NCI-H1417 (cell line): ENCODE results near the gene HMOX2.

Experiments used
- DNase-seq, 3 experiments: peaks; one replicate each; lab custom pipeline; 2025; lab: John Stamatoyannopoulos, UW

Gene HMOX2

DNA sequence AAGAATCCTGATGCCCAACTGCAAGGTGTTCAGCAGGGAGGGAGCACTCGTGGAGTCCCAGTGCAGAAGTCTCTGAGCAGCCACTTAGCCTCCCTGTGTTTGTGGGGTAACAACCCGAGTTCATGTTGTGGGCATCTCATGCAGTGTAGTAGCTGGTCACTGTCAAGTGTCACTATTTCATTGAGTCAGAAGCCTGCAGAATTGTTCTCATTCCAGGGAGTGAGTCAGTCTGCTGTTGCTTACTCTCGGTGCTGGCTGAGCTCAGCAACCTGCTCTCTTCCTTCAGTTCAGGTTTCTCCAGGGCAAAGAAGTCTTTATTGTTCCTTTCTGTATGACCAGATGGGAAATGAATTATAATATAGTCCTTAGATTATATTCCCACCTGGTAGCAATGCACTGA, 24.1 kb downstream of the HMOX2 start:
- no peak for DNase-seq

DNA sequence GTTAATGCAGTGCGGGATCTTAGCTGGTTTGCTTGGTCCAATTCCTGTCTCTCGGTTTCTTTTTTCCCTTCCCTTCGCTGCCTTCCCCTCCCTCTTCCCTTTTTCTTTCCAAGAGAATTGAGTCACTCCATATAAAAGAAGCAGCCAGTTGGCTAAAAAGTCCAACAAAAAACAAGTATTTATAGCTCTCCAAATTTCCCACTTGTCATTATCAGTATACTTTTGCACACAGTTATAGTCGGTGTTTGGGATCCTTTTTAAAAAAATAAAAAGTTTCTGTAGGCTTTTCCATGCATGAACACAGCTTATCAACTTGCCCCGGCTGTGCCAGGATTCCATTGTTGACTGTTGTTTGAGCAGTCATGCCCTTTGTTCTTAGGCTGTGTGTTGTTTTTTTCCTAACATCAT, 24.9 kb downstream of the HMOX2 start:
- no peak for DNase-seq

DNA sequence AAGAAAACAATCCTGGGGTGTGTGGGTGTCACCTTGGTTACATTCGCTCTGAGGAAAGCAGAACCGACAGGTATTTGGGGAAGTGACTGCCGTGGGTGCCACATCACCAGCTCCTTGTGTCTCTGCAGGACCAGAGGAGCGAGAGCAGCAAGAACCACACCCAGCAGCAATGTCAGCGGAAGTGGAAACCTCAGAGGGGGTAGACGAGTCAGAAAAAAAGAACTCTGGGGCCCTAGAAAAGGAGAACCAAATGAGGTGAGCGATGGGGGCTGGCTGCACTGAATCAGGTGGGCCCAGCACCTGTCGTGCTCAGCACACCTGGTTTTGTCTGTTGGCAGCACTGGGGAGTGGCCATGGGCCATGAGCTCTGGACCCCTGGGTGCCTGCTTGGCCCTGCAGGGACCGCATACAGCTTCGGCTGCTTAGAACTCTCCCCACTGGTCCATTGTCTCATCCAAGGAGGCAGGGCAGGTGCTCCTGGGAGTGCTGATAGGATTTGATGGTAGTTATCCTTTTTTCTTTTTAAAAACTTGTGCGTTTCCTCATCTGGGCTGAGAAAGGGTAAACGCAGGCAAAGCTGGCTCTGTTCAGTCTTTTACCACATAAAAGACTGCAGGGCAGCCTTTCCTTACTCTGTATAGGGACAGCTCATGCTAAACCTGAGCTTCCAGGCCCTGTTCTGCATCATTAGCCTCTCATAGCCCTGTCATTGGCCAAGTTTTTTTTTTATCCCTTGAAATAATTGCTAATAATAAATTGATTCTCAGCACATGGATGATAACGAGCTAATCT, 29.4 kb downstream of the HMOX2 start:
- DNase-seq = no peak

DNA sequence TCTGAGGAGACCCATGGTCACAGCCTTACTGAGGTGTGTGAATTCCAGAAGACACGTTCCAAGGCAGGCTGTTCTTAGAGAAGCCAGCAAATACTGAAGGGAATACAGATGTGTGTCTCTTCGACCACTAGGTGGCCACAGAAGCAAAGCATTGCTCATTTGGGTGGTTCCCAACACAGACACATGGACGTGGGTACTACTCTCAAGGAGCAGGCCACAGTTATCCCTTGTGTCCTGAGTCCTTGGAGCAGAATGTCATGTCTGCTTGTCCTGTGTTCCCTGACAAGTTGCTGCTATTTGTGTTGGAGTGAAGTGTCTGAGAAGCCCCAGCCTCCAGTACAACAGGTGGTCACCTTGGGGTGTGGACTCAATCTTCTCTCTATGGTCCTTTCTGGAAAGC, 30.3 kb downstream of the HMOX2 start:
- DNase-seq = peak; percentile 51 to 80 (median 59)

DNA sequence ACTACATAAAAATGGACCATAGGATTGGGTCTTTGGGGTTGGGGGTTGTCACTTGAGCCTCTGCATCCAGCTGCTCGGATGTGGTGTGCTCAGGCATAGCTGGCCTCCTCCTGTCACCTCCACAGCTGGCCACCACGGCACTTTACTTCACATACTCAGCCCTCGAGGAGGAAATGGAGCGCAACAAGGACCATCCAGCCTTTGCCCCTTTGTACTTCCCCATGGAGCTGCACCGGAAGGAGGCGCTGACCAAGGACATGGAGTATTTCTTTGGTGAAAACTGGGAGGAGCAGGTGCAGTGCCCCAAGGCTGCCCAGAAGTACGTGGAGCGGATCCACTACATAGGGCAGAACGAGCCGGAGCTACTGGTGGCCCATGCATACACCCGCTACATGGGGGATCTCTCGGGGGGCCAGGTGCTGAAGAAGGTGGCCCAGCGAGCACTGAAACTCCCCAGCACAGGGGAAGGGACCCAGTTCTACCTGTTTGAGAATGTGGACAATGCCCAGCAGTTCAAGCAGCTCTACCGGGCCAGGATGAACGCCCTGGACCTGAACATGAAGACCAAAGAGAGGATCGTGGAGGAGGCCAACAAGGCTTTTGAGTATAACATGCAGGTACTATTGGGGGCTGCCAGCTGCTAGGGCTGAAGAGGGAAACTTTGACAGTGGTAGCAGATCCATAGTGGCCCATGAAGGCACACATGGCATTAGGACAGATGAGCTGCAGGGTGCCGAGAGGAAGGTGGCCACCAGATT, 31.6 kb downstream of the HMOX2 start:
- DNase-seq = peak in 1 of 3 experiments; percentile 39

DNA sequence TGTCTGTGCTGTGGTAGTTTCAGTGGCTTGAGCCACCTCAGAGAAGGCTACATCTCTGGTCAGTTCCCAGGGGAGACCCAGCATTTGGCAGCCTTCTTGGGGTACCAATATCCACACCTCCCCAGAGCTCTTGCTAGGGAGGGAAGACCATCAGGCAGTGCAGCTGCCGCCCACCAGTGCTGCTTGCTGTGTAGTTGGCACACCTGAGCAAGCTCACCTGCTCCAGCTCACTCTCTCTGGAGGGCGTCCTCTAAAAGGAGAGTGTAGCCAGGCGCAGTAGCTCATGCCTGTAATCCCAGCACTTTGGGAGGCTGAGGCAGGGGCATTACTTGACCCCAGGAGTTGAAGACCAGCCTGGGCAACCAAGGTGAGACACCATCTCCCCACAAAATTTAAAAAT, 32.6 kb downstream of the HMOX2 start:
- DNase-seq = no peak

DNA sequence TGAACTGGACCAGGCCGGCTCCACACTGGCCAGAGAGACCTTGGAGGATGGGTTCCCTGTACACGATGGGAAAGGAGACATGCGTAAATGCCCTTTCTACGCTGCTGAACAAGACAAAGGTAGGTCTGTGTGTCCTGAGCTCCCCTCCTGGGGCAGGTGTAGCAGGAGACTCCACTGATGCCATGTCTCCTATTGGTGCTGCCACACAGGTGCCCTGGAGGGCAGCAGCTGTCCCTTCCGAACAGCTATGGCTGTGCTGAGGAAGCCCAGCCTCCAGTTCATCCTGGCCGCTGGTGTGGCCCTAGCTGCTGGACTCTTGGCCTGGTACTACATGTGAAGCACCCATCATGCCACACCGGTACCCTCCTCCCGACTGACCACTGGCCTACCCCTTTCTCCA, 33.2 kb downstream of the HMOX2 start:
- DNase-seq = no peak

DNA sequence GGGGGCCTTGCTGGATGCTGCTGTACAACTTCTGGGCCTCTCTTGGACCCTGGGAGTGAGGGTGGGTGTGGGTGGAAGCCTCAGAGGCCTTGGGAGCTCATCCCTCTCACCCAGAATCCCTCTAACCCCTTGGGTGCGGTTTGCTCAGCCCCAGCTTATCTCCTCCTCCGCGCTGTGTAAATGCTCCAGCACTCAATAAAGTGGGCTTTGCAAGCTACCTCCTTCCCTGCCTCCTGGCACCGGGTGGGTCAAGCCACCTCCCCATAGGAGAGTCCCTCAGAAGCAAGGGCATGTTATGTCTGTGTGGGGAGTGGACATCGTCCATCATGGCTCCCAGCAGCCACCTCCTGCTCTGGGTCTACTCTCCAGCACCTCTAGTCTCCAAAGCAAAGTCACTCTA, 33.9 kb downstream of the HMOX2 start:
- DNase-seq = no peak

DNA sequence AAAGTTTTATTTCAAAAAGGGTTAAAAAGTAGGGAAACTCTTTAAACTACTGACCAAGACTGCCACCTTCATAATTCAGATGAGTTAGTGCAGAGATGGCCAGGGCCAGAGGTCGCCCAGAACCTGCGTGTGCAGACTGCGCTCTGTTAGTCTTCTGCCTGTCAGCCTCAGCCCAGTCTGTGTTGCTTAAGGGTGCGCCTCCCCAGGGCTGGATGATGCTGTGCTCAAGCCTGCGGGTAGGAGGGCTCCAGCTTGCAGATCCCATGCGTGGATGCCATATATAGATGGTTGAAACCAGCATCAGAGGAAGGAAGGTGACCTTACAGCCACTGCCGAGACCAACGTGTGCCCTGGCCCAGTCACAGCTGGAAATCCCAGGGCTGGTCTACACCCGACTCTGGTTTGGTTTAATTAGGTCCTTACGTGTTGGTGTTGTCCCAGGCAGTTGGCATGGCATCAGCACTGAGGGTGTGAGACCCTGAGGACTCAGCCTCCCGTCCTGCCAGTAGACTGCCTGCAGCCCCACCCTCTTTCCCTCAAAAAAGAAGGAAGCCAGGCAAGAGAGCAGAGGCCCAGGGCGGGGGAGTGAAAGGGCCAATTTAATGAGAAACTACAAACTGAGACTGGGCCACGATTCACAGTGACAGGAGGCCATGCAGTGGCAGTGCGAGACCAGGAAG, 34.7 kb downstream of the HMOX2 start:
- no peak for DNase-seq

DNA sequence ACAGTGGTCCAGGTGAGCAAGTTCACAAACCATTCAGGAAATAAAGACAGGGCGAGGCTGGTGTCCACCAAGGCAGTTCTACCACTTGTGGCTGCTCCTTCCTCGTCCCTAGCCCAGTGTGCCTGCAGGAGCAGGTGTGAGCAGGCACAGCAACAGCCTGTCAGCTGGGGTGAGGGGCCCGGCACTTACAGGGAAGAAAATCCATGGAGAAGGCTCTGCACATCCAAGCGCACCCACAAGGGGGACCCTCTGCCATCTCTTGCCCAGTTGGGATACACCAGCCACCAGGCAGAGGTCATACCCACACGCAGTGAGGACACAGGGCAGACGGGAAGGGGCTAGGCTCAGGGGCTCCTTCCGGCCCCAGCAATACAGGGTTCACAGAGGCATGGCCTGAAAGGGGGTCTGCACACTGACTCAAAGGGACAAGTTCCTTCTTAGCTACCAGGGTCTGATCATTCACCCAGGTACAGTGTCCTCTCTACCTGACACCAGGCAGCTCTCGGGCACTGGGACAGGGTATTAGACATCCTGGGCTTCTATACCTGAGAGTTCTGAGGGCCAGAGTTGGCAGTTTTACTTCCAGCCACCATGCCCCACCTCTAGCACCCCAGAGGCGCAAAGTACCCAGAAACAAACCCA, 35.4 kb downstream of the HMOX2 start:
- DNase-seq = peak in 2 of 3 experiments; percentile 44 to 75

DNA sequence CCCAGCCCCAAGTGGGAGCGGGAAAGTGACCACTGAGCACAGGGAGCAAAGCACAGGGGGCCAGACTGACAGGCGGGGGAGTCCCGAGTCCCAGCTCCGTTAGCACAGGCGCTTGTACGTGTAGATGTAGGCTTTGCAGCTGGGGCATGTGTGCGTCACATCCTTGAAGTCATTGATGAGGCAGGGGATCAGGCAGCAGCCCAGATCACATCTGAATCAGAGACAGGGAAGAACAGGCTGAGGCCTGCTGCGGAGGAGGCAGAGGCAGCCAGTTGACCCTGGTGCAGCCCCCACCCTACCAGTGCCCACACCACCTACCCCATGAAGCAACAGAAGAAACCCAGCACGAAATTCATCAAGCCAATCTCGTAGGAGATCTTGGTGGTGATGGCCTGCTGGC, 36.3 kb downstream of the HMOX2 start:
- DNase-seq = no peak

DNA sequence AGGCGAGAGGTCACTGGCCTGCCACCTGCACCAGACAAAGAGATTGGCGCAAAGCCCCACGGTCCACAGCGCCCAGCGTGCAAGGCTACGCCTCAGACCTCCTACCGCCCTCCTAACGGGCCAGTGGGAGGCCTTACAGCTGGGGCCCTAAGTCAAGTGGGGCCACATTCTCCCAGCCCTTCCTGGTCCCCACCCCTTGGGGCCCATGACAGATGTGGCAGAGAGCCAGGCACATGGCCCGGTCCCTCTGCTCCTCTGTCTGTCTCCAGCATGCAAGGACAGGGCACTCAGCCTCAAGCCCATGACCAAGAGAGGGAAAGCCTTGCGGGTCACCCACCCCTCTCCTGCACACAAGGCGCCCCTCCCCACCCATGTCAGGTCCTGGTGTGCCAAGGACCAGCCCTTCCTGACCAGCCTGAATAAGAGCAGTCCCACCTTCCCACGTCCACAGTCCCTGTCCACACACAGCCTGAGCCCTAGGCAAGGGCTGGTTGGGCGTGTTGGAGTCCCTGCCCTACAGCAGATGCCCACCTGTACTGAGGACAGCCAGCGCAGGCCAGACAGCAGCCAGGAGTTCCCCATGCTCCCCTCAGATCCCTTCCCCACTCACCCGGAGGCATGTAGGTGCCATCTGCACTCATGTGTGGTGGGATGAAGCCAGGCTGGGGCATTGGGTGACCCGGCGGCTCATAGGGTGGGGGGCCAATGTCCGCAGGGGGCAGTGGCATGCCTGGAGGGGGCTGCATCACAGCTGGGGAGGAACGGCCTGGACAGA, 37.1 kb downstream of the HMOX2 start:
- no peak for DNase-seq

DNA sequence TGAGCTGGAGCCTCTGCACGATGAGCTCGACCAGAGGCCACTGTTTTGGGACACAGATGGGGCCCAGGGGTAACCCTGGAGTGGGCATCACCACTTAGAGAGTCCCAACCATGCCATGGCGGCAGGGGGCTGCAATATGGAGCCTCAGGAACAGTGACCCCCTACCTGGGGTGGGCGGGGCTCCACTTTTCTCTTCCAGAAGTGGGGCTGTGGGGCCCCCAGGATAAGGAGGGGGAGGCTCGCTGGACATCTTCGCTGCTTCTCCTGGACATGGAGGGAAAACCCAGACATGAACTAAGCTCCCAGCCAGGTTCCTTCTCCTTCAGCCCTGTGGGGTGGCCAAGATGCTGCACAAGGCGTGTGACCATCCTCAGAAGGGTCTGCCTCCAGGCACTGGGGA, 37.7 kb downstream of the HMOX2 start:
- no peak for DNase-seq

DNA sequence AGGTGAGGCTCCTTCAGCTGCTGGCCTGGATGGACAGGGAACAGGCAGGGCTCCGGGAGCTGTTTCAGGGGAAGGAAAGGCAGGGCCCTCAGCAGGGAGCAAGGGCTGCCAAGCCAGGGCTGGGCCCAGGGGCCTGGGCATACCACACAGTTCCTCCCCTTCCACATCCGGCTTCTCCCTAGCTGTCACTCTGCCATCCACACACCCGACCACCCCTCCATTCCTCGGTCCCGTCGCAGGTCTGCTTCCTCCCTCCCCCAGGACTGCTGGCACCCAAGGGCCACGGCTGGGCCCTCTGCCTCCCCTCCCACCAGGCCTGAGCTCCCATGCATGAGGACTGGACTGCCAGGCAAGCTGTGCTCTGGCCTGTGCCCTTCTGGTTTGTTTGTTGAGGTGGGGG, 38.4 kb downstream of the HMOX2 start:
- DNase-seq = no peak

DNA sequence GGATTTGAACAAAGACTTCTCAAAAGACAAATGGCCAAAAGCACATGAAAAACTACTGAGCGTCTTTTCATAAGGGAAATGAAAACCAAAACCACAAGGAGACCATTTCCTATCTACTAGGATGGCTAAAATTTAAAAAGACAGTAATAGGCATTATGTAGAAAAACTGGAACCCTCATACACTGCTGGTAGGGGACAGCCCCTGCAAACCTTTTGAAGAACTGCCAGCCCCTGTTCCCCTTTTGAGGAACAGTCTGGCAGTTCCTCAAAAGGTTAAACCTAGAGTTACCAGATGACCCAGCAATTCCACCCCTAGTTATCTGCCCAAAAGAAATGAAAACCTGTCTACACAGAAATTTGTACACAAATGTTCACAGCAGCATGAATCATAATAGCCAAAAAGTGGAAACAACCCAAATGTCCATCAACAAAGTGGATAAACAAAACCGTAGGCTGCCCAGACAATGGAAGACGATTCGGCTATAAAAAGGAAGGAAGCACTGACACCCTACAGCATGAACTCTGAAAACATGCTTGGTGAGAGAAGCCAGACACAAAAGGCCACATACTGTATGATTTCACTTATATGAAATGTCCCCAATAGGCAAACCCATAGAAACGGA, 39.5 kb downstream of the HMOX2 start:
- DNase-seq = no peak

DNA sequence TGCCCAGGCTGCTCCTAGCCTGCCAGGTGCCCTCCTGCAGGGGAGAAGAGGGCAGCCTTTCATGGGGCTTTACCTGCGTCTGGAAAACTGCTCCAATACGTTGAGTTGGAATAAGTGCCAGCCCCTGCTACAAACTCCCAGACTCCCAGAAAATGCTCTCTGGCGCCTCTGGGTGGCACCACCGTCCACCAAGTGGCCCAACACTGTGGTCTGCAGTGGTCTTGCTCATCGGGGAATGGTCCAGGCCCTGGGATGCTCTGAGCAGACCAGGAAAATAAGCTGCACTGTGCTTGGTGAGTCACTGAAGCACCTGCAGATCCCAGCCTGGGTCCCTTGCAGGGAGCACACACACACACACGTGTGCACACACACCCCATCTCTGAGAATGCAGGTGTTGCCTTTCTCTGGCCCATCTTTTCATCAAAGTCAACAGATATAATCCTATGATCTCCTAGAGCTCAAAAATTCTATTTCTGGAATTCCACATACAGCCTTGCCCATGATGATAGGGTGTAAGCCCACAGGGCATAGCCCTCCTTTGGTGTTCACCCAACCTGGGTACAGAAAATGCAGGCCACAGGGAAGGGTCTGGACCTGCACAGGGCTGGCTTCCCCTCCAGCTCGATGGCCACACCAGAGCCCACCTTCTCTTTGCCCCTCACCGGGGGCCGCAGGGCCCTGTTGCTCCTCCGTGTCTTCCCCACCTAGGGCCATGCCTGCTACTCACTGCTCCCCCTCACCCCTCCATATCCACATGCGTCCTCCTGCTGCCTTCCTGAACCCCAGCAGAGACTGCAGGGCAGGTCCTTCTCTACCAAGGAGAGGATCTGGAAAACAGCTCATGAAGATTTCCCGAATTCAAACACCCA, 41.8 kb downstream of the HMOX2 start:
- DNase-seq = peak in 2 of 3 experiments; percentile 14 to 33

DNA sequence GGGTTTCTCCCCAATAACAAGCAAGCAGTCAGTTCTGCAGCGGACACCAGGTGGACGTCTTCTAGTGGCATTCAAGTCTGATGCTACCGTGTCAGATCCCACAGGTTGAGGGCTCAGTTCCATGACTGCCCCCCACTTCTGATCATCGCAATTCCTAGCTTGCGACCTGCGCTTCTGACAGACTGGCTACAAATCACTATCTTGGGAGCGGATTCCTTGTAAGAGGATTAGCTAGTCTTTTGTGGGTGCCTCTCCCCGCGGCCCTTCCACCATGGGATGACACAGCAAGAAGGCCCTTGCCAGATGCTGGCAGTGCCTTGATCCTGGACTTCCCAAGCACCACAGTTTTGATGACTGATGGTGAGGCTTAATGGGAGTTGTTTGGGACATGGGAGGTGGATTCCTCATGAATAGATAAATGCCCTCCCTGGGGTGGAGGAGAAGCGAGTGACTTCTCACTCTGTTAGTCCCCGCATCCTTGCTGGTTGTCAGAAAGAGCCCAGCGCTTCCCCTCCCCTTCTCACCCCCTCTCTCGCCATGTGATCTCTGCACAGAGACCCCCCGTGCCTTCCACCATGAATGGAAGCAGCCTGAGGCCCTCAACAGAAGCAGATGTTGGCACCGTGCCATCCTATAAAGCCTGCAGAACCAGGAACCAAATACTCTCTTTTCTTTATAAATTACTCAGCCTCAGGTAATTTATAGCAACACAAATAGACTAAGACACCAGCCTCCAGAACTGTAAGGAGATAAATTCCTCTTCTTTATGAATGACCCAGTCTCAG, 43.3 kb downstream of the HMOX2 start:
- peak in 2 of 3 experiments; percentile 5 to 33 for DNase-seq

DNA sequence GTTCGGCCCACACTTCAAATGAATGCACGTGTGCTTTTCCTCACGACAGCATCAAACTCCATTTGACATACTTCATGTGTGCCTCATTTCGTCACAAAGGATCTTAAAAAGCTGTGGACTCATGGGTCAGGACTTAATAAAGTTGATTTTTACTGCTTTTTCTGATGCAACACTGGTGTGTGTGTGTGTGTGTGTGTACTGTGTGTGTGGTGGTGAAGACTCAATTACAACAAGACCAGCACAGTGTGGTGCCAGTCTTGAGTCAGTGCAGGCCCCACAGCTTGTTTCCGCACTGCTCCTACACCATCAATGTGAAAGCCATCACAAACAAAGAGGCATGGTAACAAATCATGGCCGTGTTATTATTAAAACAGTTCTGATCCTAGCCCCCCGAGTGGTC, 44.7 kb downstream of the HMOX2 start:
- DNase-seq = no peak

DNA sequence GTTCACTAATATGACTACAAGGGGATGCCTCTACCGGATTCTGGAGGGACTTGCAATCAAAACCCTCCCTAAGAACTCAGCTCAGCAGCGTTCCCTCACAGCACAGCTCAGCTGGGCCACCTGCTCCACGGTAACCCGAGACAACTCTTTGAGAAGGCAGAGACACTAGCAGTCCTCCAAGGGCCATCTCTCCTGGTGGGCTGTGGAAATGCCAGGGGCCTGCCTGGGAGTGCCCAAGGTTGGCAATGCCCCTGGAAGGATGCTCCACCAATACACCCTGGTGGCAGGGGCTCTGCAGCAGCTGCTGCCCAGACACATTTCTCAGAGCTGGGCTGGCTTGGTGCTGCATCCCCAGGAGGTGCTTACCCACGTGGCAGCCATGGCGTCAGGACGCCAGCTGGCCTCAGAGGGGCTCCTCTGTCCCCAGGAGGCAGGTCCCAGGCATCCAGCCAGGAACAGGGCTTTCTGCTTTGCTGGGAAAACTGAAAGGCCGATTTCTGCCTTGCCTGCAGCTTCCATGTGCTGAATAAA, 45.9 kb downstream of the HMOX2 start:
- peak; percentile 20 to 87 (median 77) for DNase-seq
